KG1 (cell line): Measurements from ENCODE around the gene TRAPPC4.
"Not testable (repeated sequence)": the region's sequence is repeated elsewhere in the genome, so short reads cannot be mapped to it uniquely, and the experiment has no call there.

ENCODE experiments used
- DNase-seq: peaks from one replicate; lab custom pipeline; 2025; lab: John Stamatoyannopoulos, UW

The TRAPPC4 gene

DNA sequence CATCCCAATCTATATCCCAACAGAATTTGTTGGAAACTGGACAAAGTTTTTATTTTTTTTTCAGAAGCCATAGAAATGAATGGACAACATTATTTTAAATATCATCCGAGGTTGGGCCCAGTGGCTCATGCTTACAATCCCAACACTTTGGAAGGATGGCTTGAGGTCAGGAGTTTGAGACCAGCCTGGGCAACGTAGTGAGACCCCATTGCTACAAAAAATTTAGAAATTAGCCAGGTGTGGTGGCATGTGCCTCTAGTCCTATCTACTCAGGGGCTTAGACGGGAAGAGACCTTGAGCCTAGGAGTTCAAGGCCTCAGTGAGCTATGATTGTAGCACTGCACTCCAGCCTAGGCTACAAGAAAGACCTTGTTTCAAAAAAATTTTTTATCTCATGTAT, 16.2 kb downstream of the TRAPPC4 start:
- no peak for DNase-seq

DNA sequence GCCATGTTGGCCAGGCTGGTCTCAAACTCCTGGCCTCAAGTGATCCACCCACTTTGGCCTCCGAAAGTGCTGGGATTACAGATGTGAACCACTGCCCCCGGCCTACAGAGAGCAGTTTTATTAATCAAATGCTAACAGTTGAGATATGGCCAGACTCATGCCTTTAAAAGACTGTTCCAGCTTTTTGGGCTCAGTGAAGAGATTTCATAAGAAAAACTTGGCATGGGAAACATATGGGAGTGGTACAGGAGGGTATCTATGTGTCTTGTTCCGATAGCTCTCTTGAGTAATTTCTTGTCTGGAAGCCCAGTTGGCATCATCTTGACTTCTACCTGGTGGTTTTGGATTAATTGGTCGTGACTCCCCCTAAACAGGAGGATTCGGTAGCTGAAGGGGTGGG, 20.3 kb downstream of the TRAPPC4 start:
- no peak for DNase-seq

DNA sequence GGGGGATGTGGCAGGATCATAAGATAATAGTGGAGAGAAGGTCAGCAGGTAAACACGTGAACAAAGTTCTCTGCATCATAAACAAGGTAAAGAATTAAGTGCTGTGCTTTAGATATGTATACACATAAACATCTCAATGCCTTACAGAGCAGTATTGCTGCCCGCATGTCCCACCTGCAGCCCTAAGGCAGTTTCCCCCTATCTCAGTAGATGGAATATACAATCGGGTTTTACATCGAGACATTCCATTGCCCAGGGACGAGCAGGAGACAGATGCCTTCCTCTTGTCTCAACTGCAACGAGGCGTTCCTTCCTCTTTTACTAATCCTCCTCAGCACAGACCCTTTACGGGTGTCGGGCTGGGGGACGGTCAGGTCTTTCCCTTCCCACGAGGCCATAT, 20.9 kb downstream of the TRAPPC4 start:
- not testable (repeated sequence) for DNase-seq

DNA sequence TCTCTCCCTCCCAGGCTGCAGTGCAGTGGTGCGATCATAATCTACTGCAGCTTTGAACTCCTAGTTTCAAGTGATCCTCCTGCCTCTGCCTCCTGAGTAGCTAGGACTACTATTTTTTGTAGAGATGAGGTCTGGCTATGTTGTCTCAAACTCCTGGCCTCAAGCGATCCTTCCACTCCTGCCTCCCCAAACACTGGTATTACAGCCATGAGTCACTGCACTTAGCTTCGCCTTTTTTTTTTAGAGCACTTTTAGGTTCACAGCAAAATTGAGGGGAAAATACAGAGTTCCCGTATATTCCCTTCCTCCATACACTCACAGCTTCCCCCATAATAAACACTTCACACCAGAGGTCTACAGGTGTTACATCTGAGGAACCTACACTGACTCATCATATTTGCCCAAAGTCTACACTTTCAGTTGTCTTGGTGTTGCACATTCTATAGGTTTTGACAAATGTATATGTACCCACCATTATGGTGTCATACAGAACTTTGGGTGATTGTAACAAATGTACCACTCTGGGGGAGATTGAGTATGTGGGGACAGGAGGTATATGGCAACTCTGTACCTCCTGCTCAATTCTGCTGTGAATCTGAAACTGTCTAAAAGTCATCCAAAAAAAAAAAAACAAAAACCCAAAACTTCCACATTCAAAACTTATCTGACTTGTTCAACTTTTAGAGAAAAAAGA, 23.4 kb downstream of the TRAPPC4 start:
- no peak for DNase-seq

DNA sequence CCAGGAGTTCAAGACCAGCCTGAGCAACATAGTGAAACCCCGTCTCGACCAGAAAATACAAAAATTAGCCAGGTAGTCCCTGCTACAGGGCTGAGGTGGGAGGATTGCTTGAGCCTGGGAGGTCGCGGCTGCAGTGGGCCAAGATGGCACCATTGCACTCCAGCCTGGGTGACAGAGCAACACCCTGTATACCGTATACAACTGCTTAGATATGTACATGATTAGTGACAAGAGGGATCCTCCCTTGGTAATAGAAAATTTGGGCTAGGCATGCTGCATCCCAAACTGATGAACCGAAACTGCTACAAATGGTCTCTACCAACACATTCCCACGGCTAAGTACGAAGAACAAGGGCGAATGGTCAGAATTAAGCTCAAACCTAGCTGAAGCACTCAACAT, 24.4 kb downstream of the TRAPPC4 start:
- DNase-seq, result no peak

DNA sequence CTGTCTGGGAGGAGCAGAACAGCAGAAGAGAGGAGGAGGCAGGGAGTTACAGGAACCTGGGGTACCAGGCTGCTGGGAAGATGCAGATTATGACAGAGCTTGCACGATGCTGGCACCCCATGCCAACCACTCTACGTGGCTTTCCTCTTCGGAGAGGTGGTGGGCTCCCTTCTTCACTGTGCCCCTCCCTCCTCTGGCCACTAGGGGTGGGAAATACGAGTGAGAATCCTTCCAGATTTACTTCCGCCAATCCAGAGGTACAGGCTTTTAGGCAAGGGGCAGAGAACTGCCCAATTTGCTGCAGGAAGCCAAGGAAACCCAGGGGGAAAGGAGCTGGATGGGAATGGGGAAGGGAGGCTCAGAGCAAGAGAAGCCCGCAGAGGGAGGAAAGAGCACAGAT, 26.1 kb downstream of the TRAPPC4 start:
- DNase-seq, result no peak

DNA sequence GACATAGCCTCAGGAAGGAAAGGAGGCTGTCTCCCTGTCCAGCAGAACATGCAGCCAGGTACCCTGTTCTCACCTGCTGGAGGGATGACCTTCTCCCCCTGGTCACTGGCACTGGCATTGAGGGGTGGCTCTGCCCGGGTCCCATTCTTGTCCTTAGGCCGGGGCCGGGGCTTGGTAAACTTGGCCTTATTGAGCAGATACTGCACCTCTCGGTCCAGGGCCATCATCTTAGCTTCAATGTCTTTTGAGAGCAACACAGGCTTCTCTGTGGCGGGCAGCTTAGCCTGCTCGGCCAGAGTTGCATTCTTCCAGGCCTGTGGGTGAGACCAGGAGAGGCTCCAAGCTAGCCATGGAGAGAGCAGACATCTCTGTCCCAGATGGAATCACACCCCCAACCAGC, 27.9 kb downstream of the TRAPPC4 start:
- no peak for DNase-seq

DNA sequence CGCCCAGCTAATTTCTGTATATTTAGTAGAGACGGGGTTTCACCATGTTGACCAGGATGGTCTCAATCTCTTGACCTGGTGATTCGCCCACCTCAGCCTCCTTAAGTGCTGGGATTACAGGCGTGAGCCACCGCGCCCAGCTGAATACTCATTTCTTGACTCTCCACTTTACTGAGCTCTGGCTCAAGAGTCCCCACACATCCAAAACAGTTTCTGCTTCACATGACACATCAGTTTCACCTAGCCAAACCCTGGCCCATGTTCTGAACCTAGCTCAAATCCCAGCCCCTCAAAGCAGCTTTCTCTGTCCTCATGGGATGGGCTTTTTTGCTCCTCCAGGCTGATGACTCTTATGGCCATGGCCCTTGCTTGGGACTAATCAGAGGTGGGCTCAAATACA, 28.6 kb downstream of the TRAPPC4 start:
- no peak for DNase-seq

DNA sequence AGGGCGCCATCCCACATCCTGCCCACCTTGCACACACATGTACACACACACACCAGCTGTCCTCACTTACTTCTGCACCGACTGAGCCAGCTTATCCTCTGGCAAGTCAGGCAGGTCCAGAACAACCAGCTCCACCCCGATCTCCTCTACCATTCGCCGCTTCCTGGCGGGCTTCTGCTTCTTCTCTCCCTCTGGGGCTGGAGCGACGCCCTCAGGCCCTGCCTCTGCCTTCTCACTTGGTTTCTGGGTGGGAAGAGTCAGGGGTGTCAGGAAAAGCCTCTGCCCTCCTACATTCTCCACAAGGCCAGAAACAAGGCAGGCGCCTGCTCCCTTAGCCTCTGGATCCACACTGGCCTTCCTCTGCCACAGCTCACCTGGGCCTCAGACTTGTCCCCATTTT, 30.1 kb downstream of the TRAPPC4 start:
- DNase-seq, result no peak

DNA sequence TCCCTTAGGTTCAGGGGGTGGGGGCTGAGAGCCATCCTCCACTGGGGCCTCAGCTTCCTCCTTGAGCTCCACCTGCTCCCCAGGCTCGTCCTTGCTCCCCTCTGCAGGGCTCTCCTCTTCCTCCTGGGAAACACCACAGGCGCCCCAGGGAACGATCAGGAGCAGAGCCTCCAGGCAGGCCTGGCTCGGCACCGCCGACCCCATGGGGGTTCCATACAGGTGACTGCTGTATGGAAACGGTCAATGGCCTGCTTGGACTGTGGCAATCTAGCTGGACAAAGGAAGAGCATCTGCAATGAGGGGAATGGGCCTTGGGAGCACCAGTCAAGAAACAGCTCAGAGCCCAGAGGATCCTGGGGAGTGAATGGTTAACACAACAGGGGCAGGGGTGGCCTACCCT, 30.5 kb downstream of the TRAPPC4 start:
- no peak for DNase-seq

DNA sequence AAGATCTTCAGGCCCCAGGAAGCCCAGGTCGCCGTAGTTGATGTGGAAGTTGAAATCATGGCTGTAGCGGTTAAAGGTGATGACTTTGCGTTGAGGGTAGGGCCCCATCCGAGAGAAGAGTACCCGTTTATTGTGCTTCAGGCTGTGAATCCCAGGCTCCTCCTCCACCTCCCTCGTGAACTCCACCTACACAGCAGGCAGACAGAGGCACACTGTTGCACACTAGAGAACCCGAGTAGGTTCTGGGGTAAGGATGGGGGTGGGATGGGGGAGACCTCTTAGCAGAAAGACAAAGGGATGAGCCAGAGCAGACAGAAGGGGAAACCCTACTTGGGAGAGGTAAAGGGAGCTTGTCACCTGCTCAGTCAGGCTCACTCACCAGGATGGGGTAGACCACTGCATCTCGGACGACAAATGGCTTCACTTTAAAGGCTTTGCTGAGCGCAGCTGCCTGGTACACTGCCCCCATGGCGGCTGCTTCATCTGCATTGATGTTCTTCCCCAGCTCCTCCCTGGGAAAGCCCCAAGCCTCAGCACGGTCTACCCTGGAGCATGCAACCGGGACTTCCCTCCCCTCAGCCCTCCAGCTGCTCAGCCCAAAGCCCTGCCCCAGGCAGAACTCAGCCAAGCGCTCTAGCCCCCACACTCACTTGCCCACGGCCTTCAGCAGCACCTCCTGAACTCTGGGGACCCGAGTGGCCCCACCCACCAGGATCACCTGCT, 33.0 kb downstream of the TRAPPC4 start:
- DNase-seq, result no peak

DNA sequence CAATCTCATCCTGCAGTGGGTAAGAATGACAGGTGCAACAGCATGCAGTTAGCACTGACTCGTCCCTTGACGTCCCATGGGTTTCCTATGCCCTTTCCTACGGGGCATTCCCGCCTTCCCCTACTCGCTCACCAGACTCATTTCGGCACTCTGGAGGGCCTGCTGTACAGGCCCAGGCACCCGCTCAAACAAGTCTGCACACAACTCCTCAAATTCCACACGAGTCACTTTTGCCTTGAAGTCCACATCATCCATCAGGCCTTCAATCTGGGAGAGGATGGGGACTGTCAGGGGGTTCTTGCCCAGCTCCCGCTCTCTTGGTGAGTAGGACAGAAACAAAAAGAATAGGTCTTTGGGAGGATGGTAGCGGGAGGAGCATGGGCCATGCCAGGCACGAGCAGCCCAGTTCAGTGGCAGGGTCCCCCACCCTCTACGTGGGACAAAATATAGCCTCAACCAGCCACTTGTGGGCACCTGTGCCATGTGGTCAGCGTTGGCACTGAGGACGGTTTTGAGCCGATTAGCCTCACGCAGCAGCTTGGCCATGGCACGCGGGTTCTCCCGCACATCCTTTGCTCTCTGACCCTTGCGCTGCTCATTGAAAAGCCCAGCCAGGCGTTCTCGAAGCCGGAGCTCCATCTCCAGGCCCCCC, 33.7 kb downstream of the TRAPPC4 start:
- DNase-seq, result no peak

DNA sequence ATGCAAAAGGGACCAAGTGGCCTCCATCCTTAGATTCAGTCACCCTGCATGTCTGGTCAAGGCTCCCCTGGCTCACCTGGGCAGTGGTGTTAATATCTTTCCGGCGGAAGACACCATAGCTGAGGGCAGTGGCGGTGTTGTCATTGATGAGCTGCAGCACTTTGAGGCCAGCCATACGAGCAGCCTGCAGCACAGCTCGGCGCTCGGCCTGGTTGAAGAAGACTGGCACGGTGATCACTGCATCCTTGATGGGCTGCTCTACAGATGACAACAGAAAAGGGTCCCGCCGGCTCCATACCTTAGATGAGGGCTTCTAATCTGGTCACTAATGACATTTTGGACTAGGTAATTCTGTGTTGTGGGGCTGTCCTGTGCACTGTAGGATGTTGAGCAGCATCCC, 35.9 kb downstream of the TRAPPC4 start:
- DNase-seq, result no peak

DNA sequence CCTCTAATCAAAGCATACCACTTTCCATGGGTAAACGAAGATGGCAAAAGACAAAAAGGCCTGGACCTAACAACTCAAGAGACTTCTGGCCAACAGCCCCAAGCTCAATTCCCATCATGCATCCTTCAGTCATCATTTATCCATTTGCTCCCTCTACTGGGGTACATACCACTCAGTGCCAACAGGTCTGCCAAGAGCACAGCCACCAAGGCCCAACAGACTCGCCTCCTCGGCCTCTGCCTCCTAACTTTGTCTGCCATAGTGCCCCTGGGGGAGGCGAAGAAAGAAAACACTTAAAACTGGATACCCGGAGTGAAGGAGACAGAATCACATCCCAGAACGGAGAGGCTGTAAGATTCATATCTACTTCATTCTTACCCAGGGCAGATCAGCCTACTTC, 37.3 kb downstream of the TRAPPC4 start:
- DNase-seq, result no peak

DNA sequence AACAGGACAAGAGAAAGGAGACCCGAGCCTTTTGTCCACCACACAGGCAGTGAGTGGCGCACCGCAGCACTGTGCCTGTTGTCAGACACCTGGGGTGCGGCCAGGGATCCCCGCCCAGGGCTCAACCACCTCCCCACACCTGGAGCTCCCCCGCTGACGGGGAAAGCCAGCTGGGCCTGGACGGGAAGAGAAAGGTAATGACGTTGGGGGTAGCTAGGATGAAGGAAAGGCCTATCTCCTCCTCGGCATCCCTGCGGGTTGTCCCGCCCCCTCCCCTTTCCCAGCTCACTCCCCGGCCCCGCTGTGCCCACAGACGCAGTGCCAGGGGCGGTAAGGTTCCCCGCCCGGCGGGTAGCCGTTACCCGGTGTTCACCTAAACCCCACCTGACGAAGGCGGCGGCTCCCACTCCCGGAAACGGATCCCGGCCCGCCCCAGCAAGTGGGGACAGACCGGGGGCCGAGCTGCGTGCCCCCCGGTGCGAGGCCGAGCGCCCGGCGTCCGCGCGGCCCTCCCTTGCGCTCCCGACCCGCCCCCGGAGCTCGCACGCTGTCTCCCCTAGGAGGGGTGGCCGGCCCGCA, 37.9 kb downstream of the TRAPPC4 start:
- DNase-seq, result no peak

DNA sequence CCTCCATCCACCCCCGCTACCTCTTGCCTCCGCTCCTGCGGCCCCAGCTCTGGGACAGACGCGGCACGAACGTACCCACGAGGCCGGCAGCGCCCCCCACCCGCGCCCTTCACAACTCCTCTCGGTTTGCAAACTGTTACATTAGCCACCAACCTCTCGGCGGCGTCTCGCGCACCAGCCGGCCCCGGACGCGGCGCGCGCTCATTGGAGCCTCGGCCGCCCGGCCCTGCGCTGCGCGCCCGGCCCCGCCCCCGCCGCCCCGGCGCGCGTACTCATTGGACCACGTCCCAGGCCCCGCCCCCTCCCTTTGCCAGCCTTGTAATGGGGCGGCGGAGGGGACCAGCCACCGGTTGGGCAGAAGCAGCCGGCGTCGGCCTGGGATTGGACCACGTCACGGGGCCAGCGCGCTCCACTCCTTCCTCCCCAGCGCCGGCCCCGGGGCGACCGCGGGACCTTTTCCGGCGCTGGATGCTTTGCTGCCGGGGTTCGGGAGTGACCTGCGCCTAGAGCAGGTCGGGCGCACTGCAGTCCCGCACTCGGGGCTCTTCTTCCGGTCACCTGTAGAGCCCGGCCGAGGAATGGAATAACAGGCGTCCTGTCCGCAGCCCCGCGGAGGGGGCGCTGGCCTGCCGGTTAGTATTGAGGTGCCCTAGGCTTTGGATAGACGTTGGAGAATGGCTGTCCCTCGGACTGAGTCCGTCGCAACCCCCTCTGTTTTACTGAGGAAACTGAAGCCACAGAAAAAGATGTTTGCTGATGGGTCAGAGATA, 38.6 kb downstream of the TRAPPC4 start, which contains the start of gene HYOU1:
Gene HYOU1 (minus strand): TSS at position 206 of the 770 bp plus-strand sequence. CDS start 1,045 bp downstream, outside the sequence.
- peak; percentile 99 for DNase-seq

DNA sequence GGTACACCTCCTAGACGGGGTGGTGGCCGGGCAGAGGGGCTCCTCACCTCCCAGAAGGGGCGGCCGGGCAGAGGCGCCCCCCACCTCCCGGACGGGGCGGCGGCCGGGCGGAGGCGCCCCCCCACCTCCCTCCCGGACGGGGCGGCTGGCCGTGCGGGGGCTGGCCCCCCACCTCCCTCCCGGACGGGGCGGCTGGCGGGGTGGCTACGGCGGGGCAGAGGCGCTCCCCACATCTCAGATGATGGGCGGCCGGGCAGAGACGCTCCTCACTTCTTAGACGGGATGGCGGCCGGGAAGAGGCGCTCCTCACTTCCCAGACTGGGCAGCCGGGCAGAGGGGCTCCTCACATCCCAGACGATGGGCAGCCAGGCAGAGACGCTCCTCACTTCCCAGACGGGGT, 40.6 kb downstream of the TRAPPC4 start:
- not testable (repeated sequence) for DNase-seq

DNA sequence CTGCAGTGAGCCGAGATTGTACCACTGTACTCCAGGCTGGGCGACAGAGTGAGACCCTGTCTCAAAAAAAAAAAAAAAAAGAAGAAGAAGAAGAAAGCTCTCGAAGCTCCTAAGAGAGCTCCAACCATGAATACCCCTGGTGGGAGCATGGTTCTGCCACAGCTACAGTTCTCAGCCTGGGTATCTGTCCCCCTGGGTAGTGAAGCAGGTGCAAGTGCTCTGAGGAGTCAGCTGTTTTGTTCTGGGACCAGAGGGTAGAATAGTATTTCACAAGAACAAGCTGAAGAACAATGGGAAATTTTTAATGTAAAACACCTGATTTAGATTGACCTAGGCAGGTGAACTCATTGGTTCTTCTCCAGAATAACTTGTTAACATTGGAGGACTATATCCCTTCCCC, 42.7 kb downstream of the TRAPPC4 start:
- no peak for DNase-seq

DNA sequence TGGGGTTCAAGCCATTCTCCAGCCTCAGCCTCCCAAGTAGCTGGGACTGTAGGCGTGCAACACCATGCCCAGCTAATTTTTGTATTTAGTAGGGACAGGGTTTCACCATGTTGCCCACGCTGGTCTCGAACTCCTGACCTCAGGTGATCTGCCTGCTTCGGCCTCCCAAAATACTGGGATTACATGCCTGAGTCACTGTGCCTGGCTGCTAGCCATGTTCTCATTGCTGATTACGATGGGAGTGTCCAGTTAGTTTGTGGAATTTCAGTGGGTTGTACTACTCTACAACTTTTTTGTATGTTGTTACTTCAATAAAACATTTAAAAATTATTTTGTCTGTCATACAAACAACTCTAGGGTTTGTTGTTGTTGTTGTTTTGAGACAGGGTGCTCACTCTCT, 44.2 kb downstream of the TRAPPC4 start:
- DNase-seq, result no peak

DNA sequence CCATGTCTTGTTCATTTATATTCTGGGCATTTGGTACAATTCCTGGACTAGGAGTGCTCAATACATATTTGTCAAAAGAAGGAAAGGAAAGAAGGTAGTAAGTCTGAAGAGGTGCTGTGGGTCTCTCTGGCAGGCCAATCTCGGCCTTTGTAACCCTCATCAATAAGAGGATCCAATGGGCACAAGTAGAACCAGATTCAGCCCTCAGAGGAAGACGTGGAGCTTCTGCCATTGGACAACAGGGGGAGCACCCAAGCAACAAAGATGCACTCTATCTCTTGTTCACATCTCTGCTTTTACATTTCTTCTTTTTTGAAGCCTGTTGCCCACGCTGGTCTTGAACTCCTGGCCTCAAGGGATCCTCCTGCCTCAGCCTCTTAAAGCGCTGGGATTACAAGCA, 46.8 kb downstream of the TRAPPC4 start:
- no peak for DNase-seq

DNA sequence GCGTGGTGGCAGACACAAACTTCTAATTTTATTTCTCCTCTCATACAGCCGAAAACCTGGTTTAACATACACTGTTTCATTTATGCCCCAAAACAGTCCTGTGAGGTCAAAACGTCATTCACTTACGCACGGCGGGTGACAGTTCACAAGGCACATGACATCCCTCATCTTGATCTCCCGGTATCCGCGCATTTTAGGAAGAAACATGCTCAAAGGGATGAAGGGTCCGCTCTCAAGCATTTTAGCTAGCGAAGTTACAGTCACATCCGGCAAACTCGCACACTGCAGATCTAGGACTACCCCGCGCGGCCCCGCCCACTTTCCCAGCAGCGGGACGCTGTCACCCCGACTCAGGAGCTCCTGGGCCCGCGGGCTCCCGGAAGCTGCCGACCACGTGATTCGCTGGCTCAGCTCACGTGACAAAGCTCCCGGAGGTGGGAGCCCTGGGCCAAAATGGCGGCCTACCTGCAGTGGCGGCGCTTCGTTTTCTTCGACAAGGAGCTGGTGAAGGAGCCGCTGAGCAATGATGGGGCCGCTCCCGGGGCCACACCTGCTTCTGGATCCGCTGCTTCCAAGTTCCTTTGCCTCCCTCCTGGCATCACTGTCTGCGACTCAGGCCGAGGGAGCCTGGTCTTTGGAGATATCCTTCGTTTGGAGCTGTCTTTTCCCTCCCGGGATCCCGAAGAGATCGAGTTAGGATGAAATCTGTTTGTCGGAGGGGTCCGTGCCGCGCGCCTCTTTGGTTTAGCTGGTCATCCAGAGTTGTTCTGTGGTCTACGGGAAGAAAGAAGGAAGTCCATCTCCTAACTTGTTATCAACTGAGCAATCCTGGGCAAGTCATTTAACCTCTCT, 49.0 kb downstream of the TRAPPC4 start, which contains the start of gene VPS11:
Gene VPS11 (plus strand): TSS at position 448 of the 852 bp plus-strand sequence. CDS start 6 bp downstream, at position 454.
- peak; percentile 98 for DNase-seq
